GM12874 (cell line): Measurements from ENCODE around the gene TDRD15.

Experiments
- CTCF ChIP-seq: IDR thresholded peaks from 2 replicates; pipeline ENCODE4 v1.5.1; 2011; ENCODE audit warnings: low read depth, mild to moderate bottlenecking, control low read depth, low read length, moderate library complexity; ENCODE audit not compliant: insufficient read depth

Gene TDRD15

GRCh38 chr2:21175895-21176646 lies 52.3 kb downstream of the TDRD15 start:
- TF ChIP-seq CTCF, result no peak

- no peak for TF ChIP-seq CTCF
Measured at GRCh38 chr2:21181957-21182356, 58.2 kb downstream of the TDRD15 start.

- no peak for TF ChIP-seq CTCF
Measured at GRCh38 chr2:21183306-21183705, 59.5 kb downstream of the TDRD15 start.

- no peak for TF ChIP-seq CTCF
Measured at GRCh38 chr2:21183726-21184125, 60.0 kb downstream of the TDRD15 start.

- TF ChIP-seq CTCF, result no peak
Measured at GRCh38 chr2:21191535-21191934, 67.8 kb downstream of the TDRD15 start.
